H1 (cell line): ENCODE results near the gene TEX29. TPM values are rescaled to one million over a fixed set of nuclear protein-coding genes. Genes with fewer than 3 reads are reported as not detected.

Experiments used
- CTCF ChIA-PET: fragments of 300-600 bp; sonication (Branson Sonifier 250); formaldehyde crosslinking; loops from one replicate; lab custom pipeline; 2021; ENCODE audit not compliant: partially characterized antibody; lab: Charles Lee
- POLR2A ChIA-PET: fragments of 300-600 bp; sonication (Branson Sonifier 250); formaldehyde crosslinking; loops from one replicate; lab custom pipeline; 2021; ENCODE audit warnings: inconsistent platforms; ENCODE audit not compliant: partially characterized antibody; lab: Charles Lee
- DNase-seq, 2 experiments: peaks; one replicate each; pipeline versions ENCODE4 v3.0.0 to v3.0.0-alpha.2; 2010 to 2022; ENCODE audit warnings: low spot score in 2 of 2, low read depth in 1 of 2, mixed read lengths in 1 of 2
- FAIRE-seq: peaks from 2 replicates; lab custom pipeline; 2011; peaks lifted over from hg19 to GRCh38; lab: Jason Lieb, UNC
- H2AFZ ChIP-seq: 2 replicates; pipeline ENCODE4 v1.8.1; 2012; ENCODE audit warnings: low read length, inconsistent platforms
- H2AK5ac ChIP-seq: 2 replicates; pipeline ENCODE4 v1.6.1; 2013; ENCODE audit warnings: low read depth, low read length
- H2BK120ac ChIP-seq: replicated peaks from 2 replicates; pipeline ENCODE3; 2013; ENCODE audit warnings: low read depth, low read length, inconsistent platforms
- H2BK12ac ChIP-seq: 2 replicates; pipeline ENCODE4 v1.6.1; 2013; ENCODE audit warnings: low read depth, low read length
- H2BK15ac ChIP-seq: 2 replicates; pipeline ENCODE4 v1.6.1; 2013; ENCODE audit warnings: low read length
- H2BK20ac ChIP-seq: 2 replicates; pipeline ENCODE4 v1.6.1; 2013; ENCODE audit warnings: low read length
- H2BK5ac ChIP-seq: 2 replicates; pipeline ENCODE4 v1.6.1; 2013; ENCODE audit warnings: low read depth, low read length
- H3K14ac ChIP-seq: 2 replicates; pipeline ENCODE4 v1.6.1; 2013; ENCODE audit warnings: inconsistent platforms; ENCODE audit not compliant: insufficient read length
- H3K18ac ChIP-seq: 2 replicates; pipeline ENCODE4 v1.6.1; 2013; ENCODE audit warnings: low read length; ENCODE audit errors: extremely low read depth
- H3K23ac ChIP-seq: 2 replicates; pipeline ENCODE4 v1.6.1; 2013; ENCODE audit warnings: inconsistent platforms; ENCODE audit not compliant: insufficient read length
- H3K23me2 ChIP-seq: 2 replicates; pipeline ENCODE4 v1.6.1; 2013; ENCODE audit warnings: low read depth, low read length
- H3K27ac ChIP-seq: 2 replicates; pipeline ENCODE4 v1.6.1; 2011; ENCODE audit warnings: low read depth, low read length, inconsistent platforms
- H3K27me3 ChIP-seq, 4 experiments: replicated peaks in 1 of 4; 1 replicate in 1 of 4; 2 replicates in 3 of 4; pipeline versions ENCODE4 v1.6.1 to v1.8.1; 2011 to 2013; ENCODE audit warnings: low read length in 3 of 4, mild to moderate bottlenecking in 3 of 4, inconsistent platforms in 2 of 4, mixed read lengths in 2 of 4, moderate library complexity in 1 of 4; ENCODE audit not compliant: control insufficient read depth in 3 of 4, insufficient read depth in 3 of 4; ENCODE audit errors: extremely low read depth in 1 of 4
- H3K36me3 ChIP-seq, 4 experiments: 2 replicates each; pipeline versions ENCODE4 v1.6.1 to v1.8.1; 2011 to 2013; ENCODE audit warnings: mild to moderate bottlenecking in 4 of 4, low read length in 3 of 4, moderate library complexity in 2 of 4, control low read depth in 1 of 4, inconsistent platforms in 1 of 4; ENCODE audit not compliant: insufficient read depth in 4 of 4, control insufficient read depth in 2 of 4
- H3K4ac ChIP-seq: replicated peaks from 2 replicates; pipeline ENCODE3; 2013; ENCODE audit warnings: low read length, low read depth, mixed read lengths, inconsistent platforms; ENCODE audit not compliant: insufficient read length
- H3K4me1 ChIP-seq, 4 experiments: replicated peaks in 1 of 4; 1 replicate in 1 of 4; 2 replicates in 3 of 4; pipeline versions ENCODE4 v1.6.1 to v1.8.1; 2011 to 2013; ENCODE audit warnings: low read length in 3 of 4, inconsistent platforms in 2 of 4, mixed read lengths in 1 of 4; ENCODE audit not compliant: insufficient read depth in 4 of 4, control insufficient read depth in 3 of 4
- H3K4me2 ChIP-seq, 2 experiments: 2 replicates each; pipeline versions ENCODE4 v1.6.1 to v1.8.1; 2011 to 2013; ENCODE audit warnings: low read depth in 2 of 2, low read length in 2 of 2, control low read depth in 1 of 2, inconsistent platforms in 1 of 2, mild to moderate bottlenecking in 1 of 2; ENCODE audit not compliant: insufficient read depth in 1 of 2
- H3K4me3 ChIP-seq, 4 experiments: fragments of 200-600, 300-600 bp in 1 of 4; sonication (generic), shearing (Covaris generic), sonication (Bioruptor Twin) in 1 of 4; 2 replicates each; pipeline versions ENCODE4 v1.5.1 to v1.8.1; 2011 to 2016; ENCODE audit warnings: low read length in 4 of 4, low read depth in 3 of 4, control low read depth in 2 of 4, inconsistent platforms in 2 of 4, mild to moderate bottlenecking in 2 of 4, mixed read lengths in 1 of 4, moderate library complexity in 1 of 4; ENCODE audit not compliant: insufficient read depth in 2 of 4; ENCODE audit errors: extremely low read depth in 1 of 4
- H3K56ac ChIP-seq: replicated peaks from 2 replicates; pipeline ENCODE3; 2013; ENCODE audit warnings: low read depth, mild to moderate bottlenecking, mixed read lengths, low read length, inconsistent platforms; ENCODE audit not compliant: insufficient read length
- H3K79me1 ChIP-seq: 2 replicates; pipeline ENCODE4 v1.6.1; 2013; ENCODE audit warnings: low read depth, low read length, control low read depth
- H3K79me2 ChIP-seq, 2 experiments: 2 replicates each; pipeline versions ENCODE4 v1.6.1 to v1.8.1; 2012 to 2013; ENCODE audit warnings: low read length in 2 of 2, mild to moderate bottlenecking in 2 of 2, inconsistent platforms in 1 of 2; ENCODE audit not compliant: insufficient read depth in 2 of 2, control insufficient read depth in 1 of 2
- H3K9ac ChIP-seq, 4 experiments: replicated peaks in 1 of 4; 1 replicate in 1 of 4; 2 replicates in 3 of 4; pipeline versions ENCODE4 v1.6.1 to v1.8.1; 2011 to 2013; ENCODE audit warnings: low read depth in 3 of 4, low read length in 3 of 4, control low read depth in 2 of 4, mild to moderate bottlenecking in 2 of 4, moderate library complexity in 2 of 4, inconsistent platforms in 1 of 4; ENCODE audit errors: extremely low read depth in 1 of 4
- H3K9me3 ChIP-seq, 2 experiments: 2 replicates each; pipeline versions ENCODE4 v1.6.1 to v1.8.1; 2012 to 2013; ENCODE audit warnings: mild to moderate bottlenecking in 2 of 2, moderate library complexity in 2 of 2, control low read depth in 1 of 2, inconsistent platforms in 1 of 2, low read depth in 1 of 2, low read length in 1 of 2, mixed read lengths in 1 of 2; ENCODE audit not compliant: insufficient read depth in 2 of 2
- H4K20me1 ChIP-seq, 2 experiments: replicated peaks in 1 of 2; 2 replicates each; pipeline versions ENCODE3 to v1.8.1; 2011 to 2013; ENCODE audit warnings: inconsistent platforms in 2 of 2, low read length in 2 of 2, mild to moderate bottlenecking in 1 of 2; ENCODE audit not compliant: insufficient read depth in 2 of 2, control insufficient read depth in 1 of 2
- H4K5ac ChIP-seq: 2 replicates; pipeline ENCODE4 v1.6.1; 2013; ENCODE audit warnings: low read length, low read depth, mixed read lengths, inconsistent platforms; ENCODE audit not compliant: insufficient read length
- H4K8ac ChIP-seq: 2 replicates; pipeline ENCODE4 v1.8.0; 2013; ENCODE audit warnings: mild to moderate bottlenecking, moderate library complexity, low read length, inconsistent platforms; ENCODE audit not compliant: insufficient read depth; ENCODE audit errors: extremely low read depth
- H4K91ac ChIP-seq: replicated peaks from 2 replicates; pipeline ENCODE3; 2013; ENCODE audit warnings: low read length, mixed read lengths, inconsistent platforms; ENCODE audit not compliant: insufficient read length
- CBX5 ChIP-seq: fragments of 300-800, 300-1000 bp; sonication (generic); IDR thresholded peaks from 2 replicates; pipeline ENCODE4 v1.7.1; 2016; ENCODE audit warnings: antibody characterized with exemption, low read length, low read depth
- CBX8 ChIP-seq: fragments of 300-800, 300-1000 bp; sonication (generic); IDR thresholded peaks from 2 replicates; pipeline ENCODE4 v1.7.1; 2016; ENCODE audit warnings: low read depth, low read length, borderline replicate concordance
- CEBPB ChIP-seq: IDR thresholded peaks from 2 replicates; pipeline ENCODE4 v1.6.1; 2012; ENCODE audit warnings: low read depth, low read length
- CTCF ChIP-seq, 3 experiments: IDR thresholded peaks; 1 replicate in 2 of 3; 2 replicates in 1 of 3; pipeline versions ENCODE4 v1.5.1 to v1.6.1; 2011; ENCODE audit warnings: low read length in 3 of 3, mild to moderate bottlenecking in 3 of 3, inconsistent platforms in 2 of 3, low read depth in 1 of 3, moderate library complexity in 1 of 3; ENCODE audit not compliant: insufficient read depth in 1 of 3; ENCODE audit errors: control extremely low read depth in 1 of 3
- GABPA ChIP-seq: IDR thresholded peaks from 2 replicates; pipeline ENCODE4 v1.6.1; 2011; ENCODE audit warnings: mild to moderate bottlenecking, low read length, moderate library complexity, borderline replicate concordance; ENCODE audit not compliant: insufficient read depth
- HDAC6 ChIP-seq: IDR thresholded peaks from one replicate; pipeline ENCODE4 v1.7.1; 2012; ENCODE audit warnings: low read depth, mild to moderate bottlenecking, inconsistent platforms, low read length, moderate library complexity
- MAX ChIP-seq: IDR thresholded peaks from 2 replicates; pipeline ENCODE4 v1.6.1; 2012; ENCODE audit warnings: inconsistent platforms
- NANOG ChIP-seq: IDR thresholded peaks from 2 replicates; pipeline ENCODE4 v1.6.1; 2011; ENCODE audit warnings: low read length, low read depth, mild to moderate bottlenecking, inconsistent platforms; ENCODE audit not compliant: insufficient read depth, poor library complexity, severe bottlenecking
- RFX5 ChIP-seq: IDR thresholded peaks from 2 replicates; pipeline ENCODE4 v1.6.1; 2011; ENCODE audit warnings: low read depth, low read length, improper control_type of control experiment, borderline replicate concordance
- SP2 ChIP-seq: IDR thresholded peaks from 2 replicates; pipeline ENCODE4 v1.6.1; 2012; ENCODE audit warnings: mild to moderate bottlenecking, low read length, inconsistent platforms
- SP4 ChIP-seq: IDR thresholded peaks from 2 replicates; pipeline ENCODE4 v1.6.1; 2012; ENCODE audit warnings: low read length, inconsistent platforms
- YY1 ChIP-seq: IDR thresholded peaks from 2 replicates; pipeline ENCODE4 v1.6.1; 2011; ENCODE audit warnings: low read depth, mild to moderate bottlenecking, low read length
- WGBS, 2 experiments: shearing (Covaris generic) in 1 of 2; methylation state at CpG; one replicate each; pipeline versions ENCODE4 v1.1.6 to v1.1.7; 2013 to 2015; ENCODE audit warnings: low lambda C conversion rate in 2 of 2, mixed read lengths in 2 of 2, inconsistent platforms in 1 of 2, low coverage in 1 of 2, missing lambda C conversion rate in 1 of 2; ENCODE audit not compliant: insufficient replicate concordance in 2 of 2, insufficient coverage in 1 of 2, insufficient read length in 1 of 2; ENCODE audit errors: extremely low coverage in 1 of 2, missing lambda C conversion rate in 1 of 2; 5-methylcytosine and 5-hydroxymethylcytosine counted together
- polyA plus RNA-seq, 7 experiments: library from polyadenylated mRNA; depleted of rRNA in 3 of 7; stranded (reverse) in 5 of 7; unstranded in 2 of 7; fragments of >200 nt in 5 of 7; fragments of 200-250 nt in 2 of 7; gene quantifications; 1 replicate in 5 of 7; 2 replicates in 1 of 7; 4 replicates in 1 of 7; pipeline versions ENCODE4 v1.2.1 to v1.2.3, GENCODE V29; 2011 to 2013; ENCODE audit warnings: missing spikeins in 2 of 7, mixed read lengths in 2 of 7
- total RNA-seq: library from RNA; stranded (reverse); fragmentation: NEBNext Ultra II Directional; extraction: Animal tissue kit (Norgen Biotek cat#: 25700); gene quantifications from 2 replicates; pipeline ENCODE4 v1.2.1, GENCODE V29; 2021

TEX29 gene
- total and polyA plus RNA-seq, 2 of the 8 experiments (the other 6 are each of a cell fraction or from before 2014, with no cell fraction given): 0.08 TPM; not detected in 1

- no peak overlapping the region for H2BK20ac ChIP-seq
- H3K79me2 ChIP-seq: no peaks in the 10 kb centered on the region
- H3K9ac ChIP-seq: no peak overlapping the region
- H4K5ac ChIP-seq: no peak overlapping the region
- POLR2A ChIA-PET: no interaction called here
- no peak overlapping the region for H2BK15ac ChIP-seq
- no peak overlapping the region for H3K23ac ChIP-seq
- no peak overlapping the region for H3K14ac ChIP-seq
- H3K27me3 ChIP-seq: no peaks in the 10 kb centered on the region
- H3K4me2 ChIP-seq: no peak overlapping the region
- no peaks in the 10 kb centered on the region for H3K9me3 ChIP-seq
- no peaks in the 10 kb centered on the region for H3K36me3 ChIP-seq
- no peak overlapping the region for H3K4ac ChIP-seq
- H2BK120ac ChIP-seq: no peak overlapping the region
- H2AFZ ChIP-seq: no peak overlapping the region
- H2BK12ac ChIP-seq: no peak overlapping the region
- DNase-seq: no peak
- CTCF ChIA-PET: interaction anchor here (0.9 to 1.7 kb wide), 5 partner anchors 17 to 80 kb away, joined by 3 to 4 read pairs (median 3); no protein-coding TSS in a partner anchor
- no peak overlapping the region for H3K4me3 ChIP-seq
- no peak overlapping the region for H4K91ac ChIP-seq
- H3K4me1 ChIP-seq: peaks cover 0 to 7% (median 5%) of the 10 kb centered on the region in 4 experiments; a peak in 5 of 7 replicates
- peaks cover 3% of the 10 kb centered on the region; the same call in 1 of the 2 replicates for H3K23me2 ChIP-seq
- no peak overlapping the region for H3K56ac ChIP-seq
- no peaks in the 10 kb centered on the region for H4K20me1 ChIP-seq
- no peaks in the 10 kb centered on the region for H3K79me1 ChIP-seq
- no peak overlapping the region for H4K8ac ChIP-seq
- no peak overlapping the region for H3K18ac ChIP-seq
- no peak for FAIRE-seq
- WGBS, 2 experiments: 92% methylated on average over 9 of the region's 9 CpGs; no CpG with 5 or more reads in 1 of the 2 experiments
- no peak overlapping the region for H2BK5ac ChIP-seq
- no peak overlapping the region for H3K27ac ChIP-seq
- no peak overlapping the region for H2AK5ac ChIP-seq
- TF ChIP-seq NANOG: no peak
- TF ChIP-seq SP4: no peak
- no peak for TF ChIP-seq CBX5
- TF ChIP-seq CTCF (IDR thresholded peaks at IDR 0.05; ENCODE audit: control extremely low read depth in 1 of 3, insufficient read depth in 1 of 3, low read depth in 1 of 3, low read length in 3 of 3): no peak
- TF ChIP-seq GABPA: no peak
- no peak for TF ChIP-seq HDAC6
- TF ChIP-seq RFX5: no peak
- TF ChIP-seq CBX8: no peak
- TF ChIP-seq MAX: no peak
- no peak for TF ChIP-seq YY1
- no peak for TF ChIP-seq CEBPB
- TF ChIP-seq SP2: no peak
These were observed 40.0 kb downstream of the TEX29 start for GRCh38 chr13:111360452-111360851.
